Measurements from ENCODE around the gene SLC6A8.
"Not testable (repeated sequence)": the region's sequence is repeated elsewhere in the genome, so short reads cannot be mapped to it uniquely, and the experiment has no call there.

The SLC6A8 gene

DNA sequence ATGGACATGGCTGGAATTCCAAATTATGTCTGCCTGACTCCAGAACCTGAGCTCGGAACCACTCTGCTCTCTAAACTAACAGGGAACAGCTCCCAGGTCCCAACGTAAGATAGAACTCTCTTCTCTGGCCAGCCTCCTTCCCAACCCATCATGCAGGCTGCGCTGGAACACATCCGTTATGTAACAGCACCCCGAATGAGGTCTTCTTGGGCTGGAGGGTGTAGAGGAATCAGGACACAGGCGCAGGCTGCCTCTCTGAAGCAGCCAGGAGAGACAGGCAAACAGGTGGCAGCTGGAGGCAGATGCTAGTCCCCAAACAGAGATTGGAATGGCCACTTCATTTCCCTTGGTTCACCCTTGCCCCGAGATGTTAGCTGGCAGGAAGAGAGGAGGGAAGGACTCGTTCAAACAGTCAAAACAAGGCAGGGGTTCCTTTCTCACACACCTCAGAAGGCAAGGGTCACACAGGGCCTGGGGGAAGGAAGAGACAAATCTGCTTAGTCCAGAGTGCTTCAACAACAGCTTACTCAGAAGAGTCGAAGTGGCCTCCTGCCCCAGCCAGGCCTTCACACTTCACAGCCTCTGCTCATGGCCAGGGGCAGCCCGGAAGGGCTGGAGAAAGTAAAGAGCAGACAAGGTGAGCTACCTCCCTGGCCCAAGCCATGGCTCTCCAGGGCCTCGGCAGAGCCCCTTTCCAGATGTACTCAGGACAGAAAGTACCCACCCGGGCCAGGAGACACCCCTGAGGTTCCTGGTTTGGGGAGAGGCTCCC lies 17.1 kb downstream of the SLC6A8 start:
- not testable (repeated sequence) for H2BK12ac ChIP-seq (ENCODE audit: low read length); H2BK120ac ChIP-seq (ENCODE audit: low read depth, low read length); H3K4me1 ChIP-seq (ENCODE audit: control insufficient read depth in 2 of 2, insufficient read depth in 1 of 2, low read depth in 1 of 2, low read length in 2 of 2); H4K8ac ChIP-seq (ENCODE audit: low read depth, low read length); H3K9me3 ChIP-seq (replicated peaks in 1 of 2; ENCODE audit: control insufficient read depth in 2 of 2, insufficient read depth in 1 of 2, low read depth in 1 of 2, low read length in 2 of 2); H2BK5ac ChIP-seq (ENCODE audit: low read length); H3K9ac ChIP-seq (ENCODE audit: low read depth, low read length, poor library complexity); H3K79me1 ChIP-seq (ENCODE audit: low read depth, low read length); H3K4ac ChIP-seq (ENCODE audit: low read length); H3K27ac ChIP-seq (replicated peaks; ENCODE audit: low read length); H2AK5ac ChIP-seq (ENCODE audit: low read depth, low read length); H2BK15ac ChIP-seq (ENCODE audit: low read length); H3K23ac ChIP-seq (ENCODE audit: low read depth, low read length, poor library complexity); H3K14ac ChIP-seq (ENCODE audit: low read length); H4K91ac ChIP-seq (ENCODE audit: low read depth, low read length, poor library complexity); H3K18ac ChIP-seq (ENCODE audit: low read length); H2AFZ ChIP-seq (ENCODE audit: low read length); H3K4me3 ChIP-seq (ENCODE audit: low read length in 2 of 2); DNase-seq (ENCODE audit: low spot score); H3K4me2 ChIP-seq (ENCODE audit: insufficient read depth, low read length, poor library complexity, severe bottlenecking)
- Histone ChIP-seq H3K27me3 (ENCODE audit: control insufficient read depth in 3 of 3, insufficient read depth in 3 of 3, low read depth in 1 of 3, low read length in 3 of 3) (peaks cover 0 to 18% (median 0%) of the 10 kb centered on the region in 3 experiments), H3K36me3 (replicated peaks in 1 of 2; ENCODE audit: control insufficient read depth in 2 of 2, insufficient read depth in 2 of 2, low read length in 2 of 2) (peaks cover 2 to 33% of the 10 kb centered on the region in 2 donors)
- WGBS, 2 donors (ENCODE audit: extremely low coverage in 2 of 2, insufficient read length in 2 of 2, insufficient replicate concordance in 1 of 2): no CpG with 5 or more reads among the region's 12 CpGs

DNA sequence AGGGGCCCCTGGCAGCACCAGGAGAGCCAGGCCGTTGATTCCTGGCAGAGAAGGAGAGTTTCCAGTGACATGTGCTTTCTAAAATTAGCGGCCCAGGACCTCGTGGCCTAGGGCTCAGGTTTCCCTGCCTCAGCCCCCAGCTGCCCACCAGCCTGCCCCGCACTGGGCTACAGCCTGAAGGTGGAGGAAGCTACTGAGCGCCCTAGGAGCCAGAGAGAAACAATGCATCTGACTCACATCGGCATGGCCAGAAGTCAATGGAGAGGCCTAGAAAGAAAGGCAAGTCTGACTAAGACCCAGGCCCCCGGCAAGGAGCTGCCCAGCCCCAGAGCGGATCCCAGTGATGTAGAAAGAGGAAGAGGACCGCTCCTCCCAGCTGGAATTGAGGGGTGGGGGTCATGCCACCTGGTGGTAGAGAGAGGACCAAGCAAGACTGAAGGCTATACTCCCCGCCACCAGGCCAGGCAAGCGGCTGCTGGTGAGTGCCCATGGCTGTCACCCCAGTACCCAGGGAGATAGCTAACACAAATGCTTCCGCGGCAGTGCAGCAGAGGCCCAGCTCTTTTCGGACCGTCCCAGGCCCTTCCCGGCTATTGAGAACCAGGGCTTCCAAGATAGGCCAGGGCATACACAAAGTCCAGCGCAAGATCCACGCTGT lies 17.8 kb downstream of the SLC6A8 start:
- H3K18ac ChIP-seq (ENCODE audit: low read length); H3K4me2 ChIP-seq (ENCODE audit: insufficient read depth, low read length, poor library complexity, severe bottlenecking); H3K9ac ChIP-seq (ENCODE audit: low read depth, low read length, poor library complexity); H4K8ac ChIP-seq (ENCODE audit: low read depth, low read length); H3K23ac ChIP-seq (ENCODE audit: low read depth, low read length, poor library complexity); H3K9me3 ChIP-seq (replicated peaks in 1 of 2; ENCODE audit: control insufficient read depth in 2 of 2, insufficient read depth in 1 of 2, low read depth in 1 of 2, low read length in 2 of 2); H3K4me1 ChIP-seq (ENCODE audit: control insufficient read depth in 2 of 2, insufficient read depth in 1 of 2, low read depth in 1 of 2, low read length in 2 of 2); H3K27ac ChIP-seq (replicated peaks; ENCODE audit: low read length); DNase-seq (ENCODE audit: low spot score); H3K14ac ChIP-seq (ENCODE audit: low read length); H2AFZ ChIP-seq (ENCODE audit: low read length); H2BK120ac ChIP-seq (ENCODE audit: low read depth, low read length); H3K4ac ChIP-seq (ENCODE audit: low read length); H3K79me1 ChIP-seq (ENCODE audit: low read depth, low read length); H2BK15ac ChIP-seq (ENCODE audit: low read length); H2BK5ac ChIP-seq (ENCODE audit: low read length); H3K4me3 ChIP-seq (ENCODE audit: low read length in 2 of 2); H2AK5ac ChIP-seq (ENCODE audit: low read depth, low read length); H2BK12ac ChIP-seq (ENCODE audit: low read length); H4K91ac ChIP-seq (ENCODE audit: low read depth, low read length, poor library complexity): not testable (repeated sequence)
- no CpG with 5 or more reads among the region's 18 CpGs for WGBS, 2 donors (ENCODE audit: extremely low coverage in 2 of 2, insufficient read length in 2 of 2, insufficient replicate concordance in 1 of 2)
- H3K36me3 ChIP-seq (replicated peaks in 1 of 2; ENCODE audit: control insufficient read depth in 2 of 2, insufficient read depth in 2 of 2, low read length in 2 of 2): peaks cover under 1 to 33% of the 10 kb centered on the region in 2 donors
- peaks cover 0 to 16% (median 0%) of the 10 kb centered on the region in 3 experiments for H3K27me3 ChIP-seq (ENCODE audit: control insufficient read depth in 3 of 3, insufficient read depth in 3 of 3, low read depth in 1 of 3, low read length in 3 of 3)

DNA sequence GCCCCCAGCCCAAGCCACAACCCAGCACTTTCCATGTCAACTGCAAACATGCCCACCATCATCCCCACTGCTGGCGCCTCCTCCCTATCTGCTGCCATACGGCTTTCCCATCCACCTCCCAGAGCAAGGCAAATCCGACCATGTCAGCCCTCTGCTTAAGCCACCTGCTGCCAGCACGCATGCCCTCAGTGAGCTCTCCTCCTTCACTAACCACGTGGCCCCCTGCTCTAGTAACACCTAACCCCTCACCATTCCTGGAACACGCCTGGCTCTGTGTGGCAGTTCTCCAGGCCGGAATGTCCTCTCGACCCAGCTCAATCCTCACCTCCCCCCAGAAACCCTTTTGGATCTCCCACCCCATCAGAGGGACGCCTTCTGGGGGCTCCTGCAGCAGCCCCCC lies 19.1 kb downstream of the SLC6A8 start:
- H2AFZ ChIP-seq (ENCODE audit: low read length): no peak overlapping the region
- H3K9me3 ChIP-seq (replicated peaks in 1 of 2; ENCODE audit: control insufficient read depth in 2 of 2, insufficient read depth in 1 of 2, low read depth in 1 of 2, low read length in 2 of 2): no peaks in the 10 kb centered on the region
- H2AK5ac ChIP-seq (ENCODE audit: low read depth, low read length): no peak overlapping the region
- H3K27me3 ChIP-seq (ENCODE audit: control insufficient read depth in 3 of 3, insufficient read depth in 3 of 3, low read depth in 1 of 3, low read length in 3 of 3): peaks cover 0 to 11% (median 0%) of the 10 kb centered on the region in 3 experiments
- H3K23ac ChIP-seq (ENCODE audit: low read depth, low read length, poor library complexity): no peak overlapping the region
- WGBS, 2 donors (ENCODE audit: extremely low coverage in 2 of 2, insufficient read length in 2 of 2, insufficient replicate concordance in 1 of 2): no CpG with 5 or more reads among the region's 9 CpGs
- peak overlapping the region; percentile 44 for H3K9ac ChIP-seq (ENCODE audit: low read depth, low read length, poor library complexity)
- no peak overlapping the region for H3K4me2 ChIP-seq (ENCODE audit: insufficient read depth, low read length, poor library complexity, severe bottlenecking)
- no peak overlapping the region for H2BK15ac ChIP-seq (ENCODE audit: low read length)
- no peak overlapping the region for H2BK5ac ChIP-seq (ENCODE audit: low read length)
- H3K79me1 ChIP-seq (ENCODE audit: low read depth, low read length): peaks cover 2% of the 10 kb centered on the region
- DNase-seq (ENCODE audit: low spot score): no peak
- H3K14ac ChIP-seq (ENCODE audit: low read length): no peak overlapping the region
- no peak overlapping the region for H2BK120ac ChIP-seq (ENCODE audit: low read depth, low read length)
- no peak overlapping the region for H4K91ac ChIP-seq (ENCODE audit: low read depth, low read length, poor library complexity)
- H4K8ac ChIP-seq (ENCODE audit: low read depth, low read length): no peak overlapping the region
- H3K27ac ChIP-seq (replicated peaks; ENCODE audit: low read length): no peak overlapping the region
- H3K4ac ChIP-seq (ENCODE audit: low read length): no peak overlapping the region
- no peak overlapping the region for H3K18ac ChIP-seq (ENCODE audit: low read length)
- no peaks in the 10 kb centered on the region for H3K4me1 ChIP-seq (ENCODE audit: control insufficient read depth in 2 of 2, insufficient read depth in 1 of 2, low read depth in 1 of 2, low read length in 2 of 2)
- H3K4me3 ChIP-seq (ENCODE audit: low read length in 2 of 2): no peak overlapping the region
- peaks cover 0 to 25% of the 10 kb centered on the region in 2 donors for H3K36me3 ChIP-seq (replicated peaks in 1 of 2; ENCODE audit: control insufficient read depth in 2 of 2, insufficient read depth in 2 of 2, low read length in 2 of 2)
- H2BK12ac ChIP-seq (ENCODE audit: low read length): no peak overlapping the region

DNA sequence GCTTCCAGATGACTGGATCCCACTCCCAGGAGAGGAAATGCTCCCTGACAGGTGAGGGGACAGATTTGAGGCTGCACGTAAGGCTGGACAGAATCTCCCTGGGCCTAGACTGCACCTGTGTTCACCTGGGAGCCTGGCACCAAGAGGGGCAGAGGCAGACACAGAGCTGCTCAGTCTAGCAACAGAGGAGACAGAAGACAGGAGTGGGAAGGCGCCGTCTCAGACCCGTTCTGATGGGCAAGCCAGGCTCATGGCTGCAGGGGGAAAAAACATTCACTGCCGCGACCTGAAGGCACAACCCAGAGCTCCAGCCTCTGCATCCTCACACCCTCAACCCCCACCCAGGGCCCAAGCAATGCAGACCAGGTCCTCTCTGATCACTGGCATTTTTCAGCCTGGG lies 19.7 kb downstream of the SLC6A8 start:
- no peak overlapping the region for H2AK5ac ChIP-seq (ENCODE audit: low read depth, low read length)
- H4K8ac ChIP-seq (ENCODE audit: low read depth, low read length): no peak overlapping the region
- DNase-seq (ENCODE audit: low spot score): no peak
- no peak overlapping the region for H3K4me2 ChIP-seq (ENCODE audit: insufficient read depth, low read length, poor library complexity, severe bottlenecking)
- peaks cover 0 to 27% of the 10 kb centered on the region in 2 donors for H3K36me3 ChIP-seq (replicated peaks in 1 of 2; ENCODE audit: control insufficient read depth in 2 of 2, insufficient read depth in 2 of 2, low read length in 2 of 2)
- no peak overlapping the region for H2AFZ ChIP-seq (ENCODE audit: low read length)
- H3K18ac ChIP-seq (ENCODE audit: low read length): no peak overlapping the region
- no peak overlapping the region for H3K9ac ChIP-seq (ENCODE audit: low read depth, low read length, poor library complexity)
- H2BK12ac ChIP-seq (ENCODE audit: low read length): no peak overlapping the region
- H3K14ac ChIP-seq (ENCODE audit: low read length): no peak overlapping the region
- no peaks in the 10 kb centered on the region for H3K9me3 ChIP-seq (replicated peaks in 1 of 2; ENCODE audit: control insufficient read depth in 2 of 2, insufficient read depth in 1 of 2, low read depth in 1 of 2, low read length in 2 of 2)
- no peaks in the 10 kb centered on the region for H3K4me1 ChIP-seq (ENCODE audit: control insufficient read depth in 2 of 2, insufficient read depth in 1 of 2, low read depth in 1 of 2, low read length in 2 of 2)
- no CpG with 5 or more reads among the region's 6 CpGs for WGBS, 2 donors (ENCODE audit: extremely low coverage in 2 of 2, insufficient read length in 2 of 2, insufficient replicate concordance in 1 of 2)
- no peak overlapping the region for H4K91ac ChIP-seq (ENCODE audit: low read depth, low read length, poor library complexity)
- no peak overlapping the region for H3K4ac ChIP-seq (ENCODE audit: low read length)
- H3K27ac ChIP-seq (replicated peaks; ENCODE audit: low read length): no peak overlapping the region
- H2BK5ac ChIP-seq (ENCODE audit: low read length): no peak overlapping the region
- H3K23ac ChIP-seq (ENCODE audit: low read depth, low read length, poor library complexity): no peak overlapping the region
- no peak overlapping the region for H2BK120ac ChIP-seq (ENCODE audit: low read depth, low read length)
- H3K79me1 ChIP-seq (ENCODE audit: low read depth, low read length): peaks cover 2% of the 10 kb centered on the region
- H2BK15ac ChIP-seq (ENCODE audit: low read length): no peak overlapping the region
- peaks cover 0 to 5% (median 0%) of the 10 kb centered on the region in 3 experiments for H3K27me3 ChIP-seq (ENCODE audit: control insufficient read depth in 3 of 3, insufficient read depth in 3 of 3, low read depth in 1 of 3, low read length in 3 of 3)
- H3K4me3 ChIP-seq (ENCODE audit: low read length in 2 of 2): no peak overlapping the region
